AG10803 (cell line): Measurements from ENCODE around the gene ITGB3.
A peak's percentile ranks its signal among the peaks of the same experiment; 100 is the strongest.

Experiments used
- DNase-seq: peaks from one replicate; pipeline ENCODE4 v3.0.0; 2010; ENCODE audit warnings: low read depth
- H3K4me3 ChIP-seq: 2 replicates; pipeline ENCODE4 v1.5.1; 2011; ENCODE audit warnings: mild to moderate bottlenecking, low read length, control low read depth
- TF ChIP-seq, protein P1 (sequence below): conservative IDR thresholded peaks from 2 replicates; pipeline ENCODE4 v1.5.1; 2011; ENCODE audit warnings: mild to moderate bottlenecking, low read length, control low read depth, inconsistent platforms

The ITGB3 gene

GRCh38 chr17:47272491-47272890 lies 18.9 kb downstream of the ITGB3 start:
- DNase-seq, result no peak
- TF ChIP-seq, protein P1, sequence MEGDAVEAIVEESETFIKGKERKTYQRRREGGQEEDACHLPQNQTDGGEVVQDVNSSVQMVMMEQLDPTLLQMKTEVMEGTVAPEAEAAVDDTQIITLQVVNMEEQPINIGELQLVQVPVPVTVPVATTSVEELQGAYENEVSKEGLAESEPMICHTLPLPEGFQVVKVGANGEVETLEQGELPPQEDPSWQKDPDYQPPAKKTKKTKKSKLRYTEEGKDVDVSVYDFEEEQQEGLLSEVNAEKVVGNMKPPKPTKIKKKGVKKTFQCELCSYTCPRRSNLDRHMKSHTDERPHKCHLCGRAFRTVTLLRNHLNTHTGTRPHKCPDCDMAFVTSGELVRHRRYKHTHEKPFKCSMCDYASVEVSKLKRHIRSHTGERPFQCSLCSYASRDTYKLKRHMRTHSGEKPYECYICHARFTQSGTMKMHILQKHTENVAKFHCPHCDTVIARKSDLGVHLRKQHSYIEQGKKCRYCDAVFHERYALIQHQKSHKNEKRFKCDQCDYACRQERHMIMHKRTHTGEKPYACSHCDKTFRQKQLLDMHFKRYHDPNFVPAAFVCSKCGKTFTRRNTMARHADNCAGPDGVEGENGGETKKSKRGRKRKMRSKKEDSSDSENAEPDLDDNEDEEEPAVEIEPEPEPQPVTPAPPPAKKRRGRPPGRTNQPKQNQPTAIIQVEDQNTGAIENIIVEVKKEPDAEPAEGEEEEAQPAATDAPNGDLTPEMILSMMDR, result no peak
- no peak overlapping the region for H3K4me3 ChIP-seq

DNA sequence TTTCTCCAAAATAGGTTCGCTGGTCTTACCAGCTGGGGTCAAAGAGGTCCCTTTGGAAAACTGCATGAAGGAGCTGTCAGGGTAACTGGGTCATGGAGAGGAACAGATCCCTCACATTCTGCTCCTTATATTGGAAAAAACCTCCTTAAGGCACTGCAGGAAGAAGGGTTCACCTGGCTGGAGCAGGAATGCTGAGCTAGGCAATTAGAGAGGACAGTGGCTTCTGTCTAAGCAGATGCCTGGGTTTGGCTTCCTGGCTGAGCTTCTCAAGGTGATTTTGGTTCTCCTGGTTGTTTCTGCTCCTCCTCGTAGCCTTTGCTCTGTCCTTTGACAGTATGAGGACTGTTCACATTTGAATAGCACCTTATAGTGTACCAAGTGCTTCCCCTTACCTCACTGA lies 19.6 kb downstream of the ITGB3 start:
- TF ChIP-seq, protein P1, result no peak
- H3K4me3 ChIP-seq, result no peak overlapping the region

DNA sequence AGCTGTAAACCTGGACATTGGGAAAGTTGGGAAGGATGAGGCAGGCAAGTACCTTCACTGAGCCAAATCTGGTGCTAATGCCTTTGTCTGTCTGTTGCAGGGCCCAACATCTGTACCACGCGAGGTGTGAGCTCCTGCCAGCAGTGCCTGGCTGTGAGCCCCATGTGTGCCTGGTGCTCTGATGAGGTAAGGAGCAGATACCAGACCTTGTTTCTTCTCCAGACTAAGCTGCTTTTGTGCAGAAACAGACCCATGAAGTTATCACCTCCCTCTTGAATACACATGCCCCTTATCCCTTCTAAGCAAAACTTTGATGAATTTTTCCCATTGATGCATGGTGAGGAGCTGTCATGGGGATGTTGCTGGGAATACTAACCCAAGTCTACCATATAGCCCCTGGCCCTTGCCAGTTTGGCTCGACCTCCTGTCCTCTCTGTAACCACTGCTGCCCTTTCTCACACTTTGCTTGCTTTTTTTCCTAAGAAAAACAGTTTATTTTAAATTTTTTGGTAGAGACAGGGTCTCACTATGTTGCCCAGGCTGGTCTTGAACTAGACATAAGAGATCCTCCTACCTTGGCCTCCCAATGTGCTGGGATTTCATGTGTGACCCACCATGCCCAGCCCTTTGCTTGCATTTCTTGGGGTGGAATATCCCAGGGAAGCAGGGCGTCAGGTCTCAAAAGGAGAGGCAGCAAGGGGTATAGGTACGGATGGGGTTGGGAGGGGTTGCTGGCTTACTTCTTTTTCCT lies 20.9 kb downstream of the ITGB3 start:
- no peak for DNase-seq
- H3K4me3 ChIP-seq, result no peak overlapping the region
- TF ChIP-seq, protein P1, result no peak

More for the DNA sequence above, 19.6 kb downstream of the ITGB3 start:
- no peak for DNase-seq

- H3K4me3 ChIP-seq, result peak overlapping the region; percentile 20
- TF ChIP-seq, protein P1, result no peak
- DNase-seq, result peak; percentile 96
Observed at GRCh38 chr17:47275245-47275984, 21.8 kb downstream of the ITGB3 start.

GRCh38 chr17:47276444-47276843 lies 22.8 kb downstream of the ITGB3 start:
- DNase-seq, result no peak
- TF ChIP-seq, protein P1, result no peak
- H3K4me3 ChIP-seq, result no peak overlapping the region

GRCh38 chr17:47276868-47277267 lies 23.2 kb downstream of the ITGB3 start:
- H3K4me3 ChIP-seq, result no peak overlapping the region
- DNase-seq, result peak; percentile 96
- TF ChIP-seq, protein P1, result no peak

DNA sequence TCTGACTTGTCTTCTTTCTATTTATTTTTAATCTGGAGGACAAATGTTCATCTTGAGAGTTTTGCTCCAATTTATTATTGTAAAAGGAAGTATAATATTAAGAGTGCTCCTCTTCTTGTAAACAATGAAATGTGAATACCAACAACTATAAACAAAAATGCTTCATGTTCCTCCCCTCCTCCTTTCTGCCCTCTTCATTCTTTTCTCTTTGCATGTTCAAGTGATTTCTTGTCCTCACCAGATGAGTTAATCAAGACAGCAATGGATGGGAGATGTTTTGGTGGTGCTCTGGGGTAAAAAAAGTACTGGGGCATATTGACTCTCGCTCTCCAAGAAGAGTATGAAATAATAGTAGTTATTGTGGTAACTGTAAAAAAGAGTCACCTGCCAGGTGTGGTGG lies 24.3 kb downstream of the ITGB3 start:
- DNase-seq, result peak; percentile 41
- H3K4me3 ChIP-seq, result no peak overlapping the region
- TF ChIP-seq, protein P1, result no peak
